K562 (cell line): Measurements from ENCODE around the gene STXBP5L. TPM values are rescaled to one million over a fixed set of nuclear protein-coding genes. Genes with fewer than 3 reads are reported as not detected.

Experiments used
- ATAC-seq: fragments of 200-7000 bp; cut with Tn5 transposase; 3 replicates; pipeline ENCODE4 v1.9.1; 2020; ENCODE audit warnings: moderate library complexity
- BruUV-seq: library from RNA; stranded (reverse); fragments of 400-500 nt; replicated peaks from 2 replicates; lab custom pipeline; 2021; lab: Mats Ljungman, UMichigan
- CTCF ChIA-PET: fragments of 300-600 bp; formaldehyde crosslinking; extraction: SDS; loops from one replicate; lab custom pipeline; 2021; ENCODE audit warnings: low intra/inter-chr PET ratio; lab: Yijun Ruan, JAX
- POLR2A ChIA-PET: fragments of 300-600, 350-650 bp; sonication (Branson Sonifier 250); formaldehyde crosslinking; extraction: SDS; loops from one replicate; lab custom pipeline; 2021; ENCODE audit warnings: antibody characterized with exemption, inconsistent platforms; lab: Yijun Ruan, JAX
- DNase-seq, 4 experiments: peaks; one replicate each; pipeline versions ENCODE4 v3.0.0 to v3.0.0-alpha.2; 2011 to 2018; ENCODE audit warnings: low spot score in 3 of 4, mixed read lengths in 3 of 4; ENCODE audit errors: extremely low read depth in 1 of 4
- FAIRE-seq: peaks from 2 replicates; lab custom pipeline; 2011; peaks lifted over from hg19 to GRCh38; lab: Jason Lieb, UNC
- H2AFZ ChIP-seq: 2 replicates; pipeline ENCODE4 v1.6.0; 2011; ENCODE audit warnings: low read depth, low read length, control low read depth, inconsistent platforms
- H3K27ac ChIP-seq: fragments of 200-600 bp; 3 replicates; pipeline ENCODE4 v1.8.0; 2011; ENCODE audit warnings: low read depth, mild to moderate bottlenecking, control low read depth, inconsistent platforms, low read length, moderate library complexity, mixed read lengths; ENCODE audit errors: extremely low read depth
- H3K27me3 ChIP-seq, 2 experiments: fragments of 300-600 bp in 1 of 2; 2 replicates in 1 of 2; 3 replicates in 1 of 2; pipeline versions ENCODE4 v1.6.0 to v1.8.0; 2011; ENCODE audit warnings: inconsistent platforms in 2 of 2, low read length in 2 of 2, mild to moderate bottlenecking in 1 of 2, mixed read lengths in 1 of 2, moderate library complexity in 1 of 2; ENCODE audit not compliant: control insufficient read depth in 2 of 2, insufficient read depth in 2 of 2
- H3K36me3 ChIP-seq: fragments of 300-600 bp; 3 replicates; pipeline ENCODE4 v1.8.0; 2011; ENCODE audit warnings: mild to moderate bottlenecking, low read length, inconsistent platforms; ENCODE audit not compliant: control insufficient read depth, insufficient read depth
- H3K4me1 ChIP-seq, 2 experiments: fragments of 200-600 bp in 1 of 2; replicated peaks in 1 of 2; 2 replicates in 1 of 2; 3 replicates in 1 of 2; pipeline versions ENCODE4 v1.5.1 to v1.8.0; 2011; ENCODE audit warnings: inconsistent platforms in 2 of 2, low read length in 2 of 2, mild to moderate bottlenecking in 1 of 2, mixed read lengths in 1 of 2, moderate library complexity in 1 of 2; ENCODE audit not compliant: control insufficient read depth in 2 of 2, insufficient read depth in 2 of 2
- H3K4me2 ChIP-seq: 2 replicates; pipeline ENCODE4 v1.6.1; 2011; ENCODE audit warnings: low read length, control low read depth, inconsistent platforms, mixed read lengths; ENCODE audit not compliant: insufficient read depth
- H3K4me3 ChIP-seq: fragments of 200-600 bp; sonication (generic), shearing (Covaris generic); 2 replicates; pipeline ENCODE4 v1.5.1; 2016; ENCODE audit warnings: control low read depth, inconsistent platforms
- H3K79me2 ChIP-seq: fragments of 200-600 bp; 3 replicates; pipeline ENCODE4 v1.8.0; 2011; ENCODE audit warnings: low read length, inconsistent platforms; ENCODE audit not compliant: control insufficient read depth, insufficient read depth
- H3K9ac ChIP-seq, 2 experiments: 2 replicates each; pipeline versions ENCODE4 v1.6.0 to v1.6.1; 2011; ENCODE audit warnings: low read depth in 2 of 2, low read length in 2 of 2, control low read depth in 1 of 2, inconsistent platforms in 1 of 2, mild to moderate bottlenecking in 1 of 2, mixed read lengths in 1 of 2; ENCODE audit not compliant: insufficient read depth in 1 of 2
- H3K9me1 ChIP-seq: one replicate; pipeline ENCODE4 v1.6.0; 2011; ENCODE audit warnings: inconsistent platforms, mild to moderate bottlenecking, low read length, moderate library complexity; ENCODE audit not compliant: control insufficient read depth, insufficient read depth
- H3K9me3 ChIP-seq: replicated peaks from 2 replicates; pipeline ENCODE4 v1.5.1; 2011; ENCODE audit warnings: low read depth, low read length, inconsistent platforms; ENCODE audit not compliant: control insufficient read depth, insufficient read depth
- H4K20me1 ChIP-seq: replicated peaks from 2 replicates; pipeline ENCODE4 v1.6.1; 2011; ENCODE audit warnings: low read length, inconsistent platforms, mixed read lengths; ENCODE audit not compliant: control insufficient read depth, insufficient read depth
- L3MBTL2 ChIP-seq: fragments of 450-650 bp; IDR thresholded peaks from 2 replicates; pipeline ENCODE4 v1.6.1; 2016; ENCODE audit warnings: mild to moderate bottlenecking, moderate library complexity
- MAFF ChIP-seq: IDR thresholded peaks from 2 replicates; pipeline ENCODE4 v1.6.1; 2012; ENCODE audit warnings: low read length, improper control_type of control experiment
- POU5F1 ChIP-seq: fragments of 150-350 bp; IDR thresholded peaks from 2 replicates; pipeline ENCODE4 v1.6.1; 2014; ENCODE audit warnings: borderline replicate concordance, low read length, low read depth, mild to moderate bottlenecking; ENCODE audit not compliant: partially characterized antibody
- SMAD3 ChIP-seq: fragments of 450-650 bp; formaldehyde crosslinking; conservative IDR thresholded peaks from 2 replicates; pipeline ENCODE4 v1.4.0; 2020; ENCODE audit warnings: mild to moderate bottlenecking
- ZC3H8 ChIP-seq: fragments of 450-650 bp; IDR thresholded peaks from 2 replicates; pipeline ENCODE4 v1.6.1; 2017
- WGBS: fragments of 100-300 bp; shearing (Covaris generic); methylation state at CpG from one replicate; pipeline ENCODE4 v1.1.6; 2016; ENCODE audit warnings: low coverage, mixed read lengths; ENCODE audit not compliant: insufficient coverage; ENCODE audit errors: missing lambda C conversion rate; 5-methylcytosine and 5-hydroxymethylcytosine counted together
- in situ Hi-C: fragments of 300-500 bp; cut with MboI; formaldehyde crosslinking; loops from 4 replicates; pipeline ENCODE4 v1.15.0; 2018; ENCODE audit warnings: inconsistent platforms, mixed read lengths
- intact Hi-C: fragments of 100-400 bp; cut with micrococcal nuclease; formaldehyde crosslinking; loops from 2 replicates; pipeline ENCODE4 v1.14.2; 2022
- polyA plus RNA-seq, 8 experiments: library from polyadenylated mRNA; depleted of rRNA in 4 of 8; stranded (reverse) in 5 of 8; unstranded in 3 of 8; fragments of >200 nt; fragmentation: Nextera tagmentation in 2 of 8; fragmentation: Illumina TruSeq in 1 of 8; extraction: Ambion mirVana in 2 of 8; extraction: Trizol in 1 of 8; gene quantifications; 2 replicates each; pipeline versions ENCODE4 v1.2.1 to v1.2.3, GENCODE V29; 2011 to 2014; ENCODE audit warnings: inconsistent platforms in 1 of 8, missing spikeins in 1 of 8
- total RNA-seq, 7 experiments: library from RNA; depleted of rRNA in 6 of 7; stranded (reverse); fragments of >200 nt in 6 of 7; fragmentation: Illumina TruSeq in 2 of 7; extraction: Trizol in 2 of 7; gene quantifications; 2 replicates each; pipeline versions ENCODE4 v1.2.1 to v1.2.3, GENCODE V29; 2011 to 2021; ENCODE audit warnings: low replicate concordance in 1 of 7
- TF ChIP-seq, protein P1 (sequence below): fragments of 250-450 bp; sonication (Bioruptor Pico); IDR thresholded peaks from 2 replicates; pipeline ENCODE4 v1.9.0; 2021; ENCODE audit warnings: mild to moderate bottlenecking, inconsistent platforms

STXBP5L gene
- total and polyA plus RNA-seq, 9 of the 15 experiments (the other 6 are each of a cell fraction or from before 2014, with no cell fraction given) = 0.03 to 0.04 (median 0.03) TPM; not detected in 6

DNA sequence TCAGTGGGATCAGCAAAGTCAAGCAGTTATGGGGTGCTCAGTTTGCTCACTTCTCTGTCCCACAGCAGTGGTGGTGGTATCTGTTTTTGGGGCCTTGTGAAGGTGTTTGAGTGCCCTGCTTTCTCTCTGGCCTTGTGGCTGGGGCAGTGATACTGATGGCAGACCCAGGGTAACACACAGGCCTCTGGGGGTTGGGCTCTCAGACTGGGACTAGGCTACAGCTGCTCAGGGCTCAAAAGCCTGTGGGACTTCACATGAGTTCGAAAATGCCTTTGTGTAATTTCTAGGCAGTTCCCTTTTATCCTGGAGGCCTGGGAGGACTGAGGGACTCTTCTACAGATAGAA, 75.3 kb downstream of the STXBP5L start:
- no peaks in the 10 kb centered on the region for H4K20me1 ChIP-seq
- no peak overlapping the region for H3K4me2 ChIP-seq
- POLR2A ChIA-PET = no interaction called here
- no peaks in the 10 kb centered on the region for H3K4me1 ChIP-seq
- no peaks in the 10 kb centered on the region for H3K9me3 ChIP-seq
- TF ChIP-seq POU5F1 (no peak), MAFF (no peak), SMAD3 (CRISPR knock-in tag) (no peak), ZC3H8 (no peak), L3MBTL2 (no peak)
- TF ChIP-seq, protein P1, sequence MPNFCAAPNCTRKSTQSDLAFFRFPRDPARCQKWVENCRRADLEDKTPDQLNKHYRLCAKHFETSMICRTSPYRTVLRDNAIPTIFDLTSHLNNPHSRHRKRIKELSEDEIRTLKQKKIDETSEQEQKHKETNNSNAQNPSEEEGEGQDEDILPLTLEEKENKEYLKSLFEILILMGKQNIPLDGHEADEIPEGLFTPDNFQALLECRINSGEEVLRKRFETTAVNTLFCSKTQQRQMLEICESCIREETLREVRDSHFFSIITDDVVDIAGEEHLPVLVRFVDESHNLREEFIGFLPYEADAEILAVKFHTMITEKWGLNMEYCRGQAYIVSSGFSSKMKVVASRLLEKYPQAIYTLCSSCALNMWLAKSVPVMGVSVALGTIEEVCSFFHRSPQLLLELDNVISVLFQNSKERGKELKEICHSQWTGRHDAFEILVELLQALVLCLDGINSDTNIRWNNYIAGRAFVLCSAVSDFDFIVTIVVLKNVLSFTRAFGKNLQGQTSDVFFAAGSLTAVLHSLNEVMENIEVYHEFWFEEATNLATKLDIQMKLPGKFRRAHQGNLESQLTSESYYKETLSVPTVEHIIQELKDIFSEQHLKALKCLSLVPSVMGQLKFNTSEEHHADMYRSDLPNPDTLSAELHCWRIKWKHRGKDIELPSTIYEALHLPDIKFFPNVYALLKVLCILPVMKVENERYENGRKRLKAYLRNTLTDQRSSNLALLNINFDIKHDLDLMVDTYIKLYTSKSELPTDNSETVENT (CRISPR knock-in tag) = no peak
- H3K27me3 ChIP-seq = no peaks in the 10 kb centered on the region
- FAIRE-seq (no peak), ATAC-seq (no peak), DNase-seq (no peak)
- H3K9me1 ChIP-seq = no peaks in the 10 kb centered on the region
- intact Hi-C loops (no loop called here), in situ Hi-C loops (no loop called here)
- no peak overlapping the region for H3K9ac ChIP-seq
- no peak overlapping the region for H3K27ac ChIP-seq
- H3K79me2 ChIP-seq = no peaks in the 10 kb centered on the region
- no CpG with 5 or more reads among the region's 1 CpG for WGBS
- no peaks in the 10 kb centered on the region for H3K36me3 ChIP-seq
- H3K4me3 ChIP-seq = no peak overlapping the region
- H2AFZ ChIP-seq = no peak overlapping the region
- CTCF ChIA-PET = no interaction called here
- BruUV-seq = no TSS peak
